HG03159 (cell line): ENCODE measurements around the gene CHST1.

Source experiments
- ATAC-seq: cut with Tn5 transposase; IDR thresholded peaks from one replicate; pipeline ENCODE4 v1.9.1; 2021; ENCODE audit warnings: mild to moderate bottlenecking, moderate library complexity; ENCODE audit not compliant: unreplicated experiment

The CHST1 gene

GRCh38 chr11:45665206-45665932, at the start of gene CHST1:
Gene CHST1 (minus strand): TSS chr11:45665622. CDS start chr11:45650923, 14,699 bp downstream.
- no peak for ATAC-seq

GRCh38 chr11:45713573-45713972, 48.2 kb upstream of the CHST1 start:
- no peak for ATAC-seq

- ATAC-seq: no peak
These were observed 45.1 kb upstream of the CHST1 start for GRCh38 chr11:45710561-45710960.

- ATAC-seq: no peak
These were observed 43.7 kb upstream of the CHST1 start for GRCh38 chr11:45708887-45709663.

- no peak for ATAC-seq
These were observed 39.2 kb upstream of the CHST1 start for GRCh38 chr11:45704635-45705034.

GRCh38 chr11:45704133-45704532, 38.7 kb upstream of the CHST1 start:
- ATAC-seq: no peak

- ATAC-seq: no peak
These were observed 37.1 kb upstream of the CHST1 start for GRCh38 chr11:45702511-45702910.

- ATAC-seq: no peak
These were observed 33.5 kb upstream of the CHST1 start for GRCh38 chr11:45698777-45699497.

GRCh38 chr11:45692808-45693453, 27.5 kb upstream of the CHST1 start:
- ATAC-seq: no peak

GRCh38 chr11:45688472-45689033, 23.1 kb upstream of the CHST1 start:
- ATAC-seq: no peak

GRCh38 chr11:45687836-45688235, 22.4 kb upstream of the CHST1 start:
- ATAC-seq: no peak

- ATAC-seq: no peak
These were observed 20.6 kb upstream of the CHST1 start for GRCh38 chr11:45685964-45686537.

- ATAC-seq: no peak
These were observed 19.0 kb upstream of the CHST1 start for GRCh38 chr11:45684440-45684839.

- ATAC-seq: no peak
These were observed 18.0 kb upstream of the CHST1 start for GRCh38 chr11:45683271-45684058.

GRCh38 chr11:45679806-45680205, 14.4 kb upstream of the CHST1 start:
- no peak for ATAC-seq

- no peak for ATAC-seq
These were observed 13.6 kb upstream of the CHST1 start for GRCh38 chr11:45678976-45679375.

GRCh38 chr11:45677770-45678512, 12.5 kb upstream of the CHST1 start:
- no peak for ATAC-seq

- ATAC-seq: peak; percentile 88
These were observed 11.2 kb upstream of the CHST1 start for GRCh38 chr11:45676522-45677095.

GRCh38 chr11:45675646-45676045, 10.2 kb upstream of the CHST1 start:
- no peak for ATAC-seq
